ENCODE data around the gene TRABD2B. TPM values are rescaled to one million over a fixed set of nuclear protein-coding genes. Genes with fewer than 3 reads are reported as not detected.

The TRABD2B gene
- total and polyA plus RNA-seq, 2 experiments from 2014 or later, result 1.00 to 2.3 TPM

DNA sequence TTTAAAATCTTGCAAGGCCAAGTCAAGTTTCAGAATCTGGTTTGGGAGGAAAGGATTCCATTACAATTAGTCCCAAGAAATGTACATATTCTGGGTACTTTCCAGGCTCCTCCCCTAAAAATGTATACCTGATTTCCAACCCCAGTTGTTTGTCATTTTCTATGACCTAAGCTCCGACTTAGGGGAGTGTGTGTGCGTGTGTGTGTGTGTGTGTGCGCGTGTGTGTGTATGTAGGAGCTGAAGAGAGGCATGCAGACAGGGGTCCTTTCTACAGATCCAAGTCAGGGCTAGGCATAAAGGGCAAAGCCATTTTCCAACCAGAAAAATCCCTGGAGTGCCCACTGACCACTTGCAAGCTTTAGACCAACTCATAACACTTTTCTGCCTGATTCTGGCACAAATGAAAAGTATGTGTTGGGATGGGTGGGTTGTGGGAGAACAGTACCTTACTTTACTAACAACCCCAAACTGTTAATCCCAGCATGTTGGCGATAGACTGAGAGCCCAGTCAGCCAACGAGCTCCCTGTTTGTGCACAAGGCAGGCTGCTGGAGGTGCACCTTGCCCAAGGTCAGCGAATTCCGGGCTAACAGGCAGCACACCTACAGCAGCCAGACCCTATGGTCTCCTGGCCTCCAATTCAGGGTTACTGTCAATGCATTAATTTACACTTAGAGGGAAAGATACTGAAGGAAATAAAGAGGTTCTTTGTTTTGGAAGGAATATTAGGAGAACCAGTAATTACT lies 1.7 kb downstream of the TRABD2B start:
- Histone ChIP-seq H3K27me3 (peaks cover 19% of the 10 kb centered on the region), H3K4me2 (peak overlapping the region; percentile 100), H4K20me1 (ENCODE audit: insufficient read depth, poor library complexity, severe bottlenecking) (no peaks in the 10 kb centered on the region), H3K9me3 (ENCODE audit: low read depth) (no peaks in the 10 kb centered on the region), H3K4me3 (peak overlapping the region; percentile 80), H3K4me1 (ENCODE audit: insufficient read depth) (no peaks in the 10 kb centered on the region), H3K9me2 (replicated peaks; ENCODE audit: insufficient read depth) (no peaks in the 10 kb centered on the region), H2AFZ (no peak overlapping the region), H3K27ac (no peak overlapping the region), H3K36me3 (replicated peaks; ENCODE audit: insufficient read depth, low read depth) (no peaks in the 10 kb centered on the region), H3K79me2 (peaks cover 10% of the 10 kb centered on the region)
- TF ChIP-seq, protein P1, sequence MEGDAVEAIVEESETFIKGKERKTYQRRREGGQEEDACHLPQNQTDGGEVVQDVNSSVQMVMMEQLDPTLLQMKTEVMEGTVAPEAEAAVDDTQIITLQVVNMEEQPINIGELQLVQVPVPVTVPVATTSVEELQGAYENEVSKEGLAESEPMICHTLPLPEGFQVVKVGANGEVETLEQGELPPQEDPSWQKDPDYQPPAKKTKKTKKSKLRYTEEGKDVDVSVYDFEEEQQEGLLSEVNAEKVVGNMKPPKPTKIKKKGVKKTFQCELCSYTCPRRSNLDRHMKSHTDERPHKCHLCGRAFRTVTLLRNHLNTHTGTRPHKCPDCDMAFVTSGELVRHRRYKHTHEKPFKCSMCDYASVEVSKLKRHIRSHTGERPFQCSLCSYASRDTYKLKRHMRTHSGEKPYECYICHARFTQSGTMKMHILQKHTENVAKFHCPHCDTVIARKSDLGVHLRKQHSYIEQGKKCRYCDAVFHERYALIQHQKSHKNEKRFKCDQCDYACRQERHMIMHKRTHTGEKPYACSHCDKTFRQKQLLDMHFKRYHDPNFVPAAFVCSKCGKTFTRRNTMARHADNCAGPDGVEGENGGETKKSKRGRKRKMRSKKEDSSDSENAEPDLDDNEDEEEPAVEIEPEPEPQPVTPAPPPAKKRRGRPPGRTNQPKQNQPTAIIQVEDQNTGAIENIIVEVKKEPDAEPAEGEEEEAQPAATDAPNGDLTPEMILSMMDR (IDR thresholded peaks at IDR 0.05; ENCODE audit: poor library complexity), result no peak
- TF ChIP-seq EZH2phosphoT487 (IDR thresholded peaks at IDR 0.05; ENCODE audit: low read depth, severe bottlenecking, unreplicated experiment), result no peak
- no peak for TF ChIP-seq EZH2 (IDR thresholded peaks at IDR 0.05; ENCODE audit: borderline replicate concordance)
- DNase-seq (ENCODE audit: low spot score), result no peak
- 57% methylated on average over 8 of the region's 8 CpGs for WGBS (ENCODE audit: low lambda C conversion rate, missing lambda C conversion rate)

DNA sequence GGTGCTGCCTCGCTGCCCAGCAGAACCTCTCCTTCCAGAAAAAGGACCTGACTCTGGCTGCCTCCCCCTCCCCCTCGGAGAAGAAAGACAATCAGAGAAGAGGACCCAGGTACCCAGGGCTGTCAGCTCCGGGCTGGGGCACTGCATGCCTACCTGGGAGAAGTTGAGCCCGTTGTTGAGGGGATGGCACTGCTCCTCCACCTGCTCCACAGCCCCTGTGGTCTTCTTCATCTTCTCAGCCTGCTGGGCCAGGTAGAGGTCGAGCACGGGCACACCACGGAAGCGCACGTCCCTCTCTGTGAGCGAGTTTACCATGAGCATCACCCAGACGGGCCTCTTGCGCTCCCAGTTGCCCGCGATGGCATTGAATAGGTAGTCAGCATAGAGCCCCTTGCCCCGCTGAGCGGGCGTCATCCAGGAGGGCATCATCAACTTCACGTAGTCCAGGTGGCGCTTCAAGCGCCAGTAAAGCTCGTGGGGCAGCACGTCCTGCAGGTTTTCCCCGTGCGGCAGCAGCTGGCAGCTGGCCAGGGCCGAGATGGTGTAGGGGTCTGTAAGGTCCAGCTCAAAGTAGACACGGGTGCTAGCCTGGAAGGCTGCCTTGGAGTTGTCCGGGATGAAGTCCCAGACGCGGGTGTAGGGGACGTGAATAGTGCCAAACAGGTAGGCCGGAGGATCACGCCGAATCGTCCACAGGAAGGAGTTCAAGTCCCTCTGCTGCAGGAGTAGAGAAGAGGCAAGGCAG lies 3.1 kb downstream of the TRABD2B start:
- no peak for DNase-seq (ENCODE audit: low spot score)
- WGBS (ENCODE audit: low lambda C conversion rate, missing lambda C conversion rate), result 94% methylated on average over 34 of the region's 34 CpGs
- Histone ChIP-seq H3K27ac (no peak overlapping the region), H3K27me3 (peaks cover 19% of the 10 kb centered on the region), H3K9me3 (ENCODE audit: low read depth) (no peaks in the 10 kb centered on the region), H3K4me1 (ENCODE audit: insufficient read depth) (no peaks in the 10 kb centered on the region), H3K9me2 (replicated peaks; ENCODE audit: insufficient read depth) (no peaks in the 10 kb centered on the region), H3K4me3 (no peak overlapping the region), H3K36me3 (replicated peaks; ENCODE audit: insufficient read depth, low read depth) (no peaks in the 10 kb centered on the region), H3K4me2 (no peak overlapping the region), H2AFZ (no peak overlapping the region), H3K79me2 (peaks cover 10% of the 10 kb centered on the region), H4K20me1 (ENCODE audit: insufficient read depth, poor library complexity, severe bottlenecking) (no peaks in the 10 kb centered on the region)
- TF ChIP-seq EZH2 (IDR thresholded peaks at IDR 0.05; ENCODE audit: borderline replicate concordance) (no peak), EZH2phosphoT487 (IDR thresholded peaks at IDR 0.05; ENCODE audit: low read depth, severe bottlenecking, unreplicated experiment) (no peak)
- TF ChIP-seq, protein P1 (IDR thresholded peaks at IDR 0.05; ENCODE audit: poor library complexity), result no peak

DNA sequence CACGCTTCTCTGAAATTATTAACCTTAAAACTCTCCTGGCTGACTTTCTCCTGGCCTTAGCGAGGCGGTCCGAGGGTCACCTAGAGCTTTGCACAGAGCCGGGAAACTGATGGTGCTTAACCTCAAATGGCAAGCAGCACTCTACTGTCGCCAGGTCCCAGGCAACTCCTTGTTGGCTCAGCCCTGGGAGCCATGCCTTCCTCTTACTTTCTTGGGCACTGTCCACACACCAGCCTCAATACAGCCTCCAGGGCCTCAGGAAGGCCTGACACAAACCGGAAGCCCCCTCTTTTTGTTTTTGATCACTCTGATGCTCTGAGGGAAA lies 3.8 kb downstream of the TRABD2B start:
- H2AFZ ChIP-seq, result no peak overlapping the region
- H4K20me1 ChIP-seq (ENCODE audit: insufficient read depth, poor library complexity, severe bottlenecking), result no peaks in the 10 kb centered on the region
- no peaks in the 10 kb centered on the region for H3K36me3 ChIP-seq (replicated peaks; ENCODE audit: insufficient read depth, low read depth)
- H3K4me3 ChIP-seq, result no peak overlapping the region
- peaks cover 10% of the 10 kb centered on the region for H3K79me2 ChIP-seq
- no peak overlapping the region for H3K27ac ChIP-seq
- DNase-seq (ENCODE audit: low spot score), result no peak
- no peaks in the 10 kb centered on the region for H3K9me3 ChIP-seq (ENCODE audit: low read depth)
- H3K27me3 ChIP-seq, result peaks cover 13% of the 10 kb centered on the region
- no peaks in the 10 kb centered on the region for H3K4me1 ChIP-seq (ENCODE audit: insufficient read depth)
- WGBS (ENCODE audit: low lambda C conversion rate, missing lambda C conversion rate), result 63% methylated on average over 7 of the region's 7 CpGs
- H3K4me2 ChIP-seq, result no peak overlapping the region
- no peaks in the 10 kb centered on the region for H3K9me2 ChIP-seq (replicated peaks; ENCODE audit: insufficient read depth)
- TF ChIP-seq EZH2 (IDR thresholded peaks at IDR 0.05; ENCODE audit: borderline replicate concordance) (no peak), EZH2phosphoT487 (IDR thresholded peaks at IDR 0.05; ENCODE audit: low read depth, severe bottlenecking, unreplicated experiment) (no peak)
- TF ChIP-seq, protein P1 (IDR thresholded peaks at IDR 0.05; ENCODE audit: poor library complexity), result no peak

Data from hepatocyte (in vitro differentiated cells).